ENCODE data around the gene TIGD1.

The TIGD1 gene

GRCh38 chr2:232550354-232551249 lies at the start of gene TIGD1, which contains the start of gene EIF4E2:
TIGD1 (minus strand) TSS chr2:232550557; CDS start chr2:232549882, 675 bp downstream.
EIF4E2 (plus strand) TSS chr2:232550689; CDS start chr2:232550725, 36 bp downstream.
- peak; percentile 96 for DNase-seq (ENCODE audit: low spot score)

DNA sequence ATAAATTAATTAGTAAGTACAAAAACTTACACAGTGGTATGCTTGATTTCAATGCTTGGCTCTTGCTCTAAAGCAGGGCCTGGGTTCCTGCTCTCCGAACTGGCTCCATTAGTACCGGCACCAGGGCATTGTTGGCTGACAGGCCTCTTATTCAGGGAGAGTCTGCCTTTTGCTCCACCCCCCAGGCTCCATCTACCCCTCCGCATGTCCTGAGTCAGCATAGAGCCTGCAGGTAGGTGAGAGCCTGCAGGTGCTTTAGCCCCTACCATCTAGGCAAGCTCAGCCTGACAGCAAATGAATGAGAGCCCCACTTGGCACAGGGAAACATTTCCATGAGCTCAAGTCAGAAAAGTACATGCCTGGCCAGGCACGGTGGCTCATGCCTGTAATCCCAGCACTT lies 47.9 kb upstream of the TIGD1 start:
- no peak for DNase-seq (ENCODE audit: low spot score)

GRCh38 chr2:232597362-232598079 lies 47.2 kb upstream of the TIGD1 start:
- DNase-seq (ENCODE audit: low spot score): no peak

DNA sequence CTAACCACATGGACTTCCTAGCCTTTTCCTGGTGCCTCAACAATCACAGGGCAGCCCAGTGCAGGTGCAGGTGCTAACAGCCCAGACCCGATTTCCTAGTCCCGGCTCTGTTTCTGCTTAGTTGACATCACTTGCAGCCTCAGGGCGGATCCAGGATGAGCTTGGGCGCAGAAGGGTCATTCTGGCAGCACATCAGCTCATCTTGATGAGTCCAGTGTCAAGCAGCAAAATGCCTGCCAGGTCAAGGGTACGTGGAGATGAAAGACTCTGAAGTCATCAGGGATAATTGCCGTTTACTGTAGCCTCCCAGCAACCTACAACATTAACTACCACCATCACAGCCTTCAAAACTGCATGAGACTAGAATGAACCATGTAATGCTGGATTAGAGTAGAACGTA lies 43.6 kb upstream of the TIGD1 start:
- no peak for DNase-seq (ENCODE audit: low spot score)

- DNase-seq (ENCODE audit: low spot score): no peak
Observed at GRCh38 chr2:232592772-232593395, 42.5 kb upstream of the TIGD1 start.

GRCh38 chr2:232588680-232589585 lies 38.6 kb upstream of the TIGD1 start:
- peak; percentile 72 for DNase-seq (ENCODE audit: low spot score)

GRCh38 chr2:232588031-232588430 lies 37.7 kb upstream of the TIGD1 start:
- no peak for DNase-seq (ENCODE audit: low spot score)

DNA sequence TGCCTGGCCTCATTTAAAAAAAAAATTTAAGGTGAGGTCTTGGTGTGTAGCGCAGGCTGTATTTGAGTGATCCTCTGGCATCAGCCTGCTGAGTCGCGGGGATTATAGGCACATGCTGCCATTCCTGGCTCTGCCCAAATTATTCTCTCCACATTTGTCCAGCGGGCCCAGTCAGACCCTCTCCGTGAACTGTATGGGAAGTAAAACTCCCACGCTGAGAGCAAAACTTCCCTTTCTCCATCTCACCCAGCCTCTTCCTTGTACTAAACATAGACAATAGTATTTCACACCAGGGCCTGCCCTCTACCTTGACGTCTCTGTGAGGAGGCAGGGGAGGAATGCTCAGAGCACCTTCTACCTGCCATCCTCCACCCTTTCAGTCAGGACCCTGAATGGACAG lies 37.2 kb upstream of the TIGD1 start:
- no peak for DNase-seq (ENCODE audit: low spot score)

DNA sequence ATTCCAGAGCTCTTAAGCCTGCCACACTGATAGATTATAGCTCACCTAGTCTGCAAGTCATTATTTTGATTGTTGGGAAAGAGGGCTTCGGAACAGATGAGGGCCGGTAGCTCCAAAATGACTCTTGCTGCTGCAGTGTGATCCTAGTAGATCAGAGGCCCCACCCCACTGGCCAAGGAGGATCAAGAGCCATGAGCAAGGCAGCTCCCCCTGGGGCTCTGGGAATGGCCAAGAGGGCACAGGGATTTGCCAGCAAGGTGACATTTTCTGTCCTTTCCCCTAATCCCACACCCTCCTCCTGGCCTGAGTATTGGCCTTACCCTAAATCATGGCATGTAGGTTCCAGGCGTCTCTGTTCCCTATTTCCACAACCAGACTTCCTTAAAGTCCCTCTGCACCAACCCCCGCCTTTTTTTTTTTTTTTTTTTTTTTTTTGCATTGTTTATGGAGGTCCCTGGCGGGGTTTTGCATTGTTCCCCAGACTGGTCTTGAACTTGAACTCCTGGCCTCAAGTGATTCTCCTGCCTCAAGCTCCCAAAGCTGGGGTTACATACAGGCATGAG lies 36.7 kb upstream of the TIGD1 start:
- DNase-seq (ENCODE audit: low spot score): no peak

DNA sequence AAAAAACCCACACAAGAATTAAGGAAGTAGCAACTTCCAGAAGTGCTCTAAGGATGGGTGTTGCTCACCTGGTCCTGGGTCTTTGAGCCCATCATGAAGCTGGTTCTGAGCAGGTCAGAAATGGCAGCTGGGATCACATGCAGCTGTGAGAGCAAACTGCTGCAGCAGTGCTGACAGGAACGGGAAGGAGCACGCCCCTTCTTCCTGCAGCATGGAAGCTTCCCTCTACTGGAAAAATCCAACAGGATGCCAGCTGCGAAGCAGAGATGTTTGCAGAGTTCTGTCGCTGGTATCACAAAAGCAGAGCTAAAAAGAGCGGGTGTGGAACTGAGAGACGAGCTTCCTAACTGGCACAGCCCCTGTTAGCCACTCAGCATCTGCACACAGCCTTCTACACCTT lies 33.9 kb upstream of the TIGD1 start:
- no peak for DNase-seq (ENCODE audit: low spot score)

DNA sequence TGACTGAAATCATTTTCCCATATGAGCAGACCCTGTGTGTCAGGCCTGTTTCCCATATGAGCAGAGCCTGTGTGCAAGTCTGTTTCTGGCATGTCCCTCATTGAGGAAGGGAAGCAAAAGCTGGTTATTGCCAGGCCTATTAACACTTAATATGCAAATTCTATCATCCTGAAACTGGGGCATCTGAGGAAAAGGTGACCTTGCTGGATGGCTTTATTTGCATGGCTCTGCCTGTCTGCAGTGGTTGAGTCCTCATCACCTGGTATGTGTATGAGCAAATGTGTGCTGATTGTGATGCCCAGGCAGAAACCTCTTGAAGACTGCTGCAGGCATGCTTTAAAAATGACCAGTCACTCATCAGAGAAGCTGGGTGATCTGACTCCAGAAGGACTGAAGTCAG lies 31.4 kb upstream of the TIGD1 start:
- no peak for DNase-seq (ENCODE audit: low spot score)

DNA sequence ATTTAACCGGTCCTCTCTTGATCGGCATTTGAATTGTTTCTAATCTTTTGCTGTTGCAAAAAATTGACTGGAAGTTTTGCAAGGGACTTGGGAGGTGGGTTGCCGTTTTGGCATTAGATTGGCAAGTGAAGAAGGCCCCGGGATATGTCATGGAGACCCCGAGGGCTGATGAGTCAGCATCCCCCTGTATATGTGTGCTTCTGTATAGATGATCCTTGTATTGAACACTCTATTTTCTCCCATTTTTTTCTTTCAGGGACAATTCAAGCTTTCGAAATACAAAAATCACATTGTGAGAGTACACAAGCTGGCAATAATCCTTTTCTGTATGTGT lies 30.3 kb upstream of the TIGD1 start:
- no peak for DNase-seq (ENCODE audit: low spot score)

GRCh38 chr2:232578626-232579025 lies 28.3 kb upstream of the TIGD1 start:
- no peak for DNase-seq (ENCODE audit: low spot score)

DNA sequence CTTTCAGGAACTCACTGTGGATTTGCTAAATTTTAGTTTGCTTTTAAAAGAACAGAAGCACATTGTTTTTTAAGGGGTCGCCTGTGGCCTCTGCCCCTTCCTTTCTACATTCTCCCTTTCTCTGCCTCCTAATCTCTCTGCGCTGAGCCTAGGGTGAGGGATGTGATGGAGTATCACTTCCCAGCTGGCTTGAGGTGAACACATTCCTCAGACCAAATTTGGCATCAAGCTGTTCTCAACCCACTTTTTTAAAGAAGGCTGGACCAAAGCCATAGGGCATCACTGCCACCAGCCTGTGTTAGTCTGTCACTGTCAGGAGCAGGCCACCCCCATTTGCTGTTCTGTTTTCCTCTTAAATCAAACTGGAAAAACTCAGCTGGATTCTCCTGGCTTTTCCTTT lies 27.5 kb upstream of the TIGD1 start:
- DNase-seq (ENCODE audit: low spot score): no peak

GRCh38 chr2:232576995-232577394 lies 26.6 kb upstream of the TIGD1 start:
- DNase-seq (ENCODE audit: low spot score): no peak

DNA sequence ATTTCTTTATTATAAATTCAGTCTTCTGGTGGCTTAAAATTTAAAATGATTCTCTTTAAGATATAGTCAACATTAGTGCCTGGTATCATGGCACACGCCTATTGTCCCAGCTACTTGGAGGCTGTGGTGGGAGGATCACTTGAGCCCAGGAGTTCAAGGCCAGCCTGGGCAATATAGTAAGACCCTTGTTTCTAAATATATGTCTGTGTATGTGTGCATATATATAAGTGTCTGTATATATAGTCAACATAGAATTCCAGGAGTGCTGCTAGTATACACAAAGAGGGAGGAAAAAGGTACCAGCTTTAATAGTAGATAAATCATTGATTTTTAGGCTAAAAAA lies 25.0 kb upstream of the TIGD1 start:
- DNase-seq (ENCODE audit: low spot score): no peak

DNA sequence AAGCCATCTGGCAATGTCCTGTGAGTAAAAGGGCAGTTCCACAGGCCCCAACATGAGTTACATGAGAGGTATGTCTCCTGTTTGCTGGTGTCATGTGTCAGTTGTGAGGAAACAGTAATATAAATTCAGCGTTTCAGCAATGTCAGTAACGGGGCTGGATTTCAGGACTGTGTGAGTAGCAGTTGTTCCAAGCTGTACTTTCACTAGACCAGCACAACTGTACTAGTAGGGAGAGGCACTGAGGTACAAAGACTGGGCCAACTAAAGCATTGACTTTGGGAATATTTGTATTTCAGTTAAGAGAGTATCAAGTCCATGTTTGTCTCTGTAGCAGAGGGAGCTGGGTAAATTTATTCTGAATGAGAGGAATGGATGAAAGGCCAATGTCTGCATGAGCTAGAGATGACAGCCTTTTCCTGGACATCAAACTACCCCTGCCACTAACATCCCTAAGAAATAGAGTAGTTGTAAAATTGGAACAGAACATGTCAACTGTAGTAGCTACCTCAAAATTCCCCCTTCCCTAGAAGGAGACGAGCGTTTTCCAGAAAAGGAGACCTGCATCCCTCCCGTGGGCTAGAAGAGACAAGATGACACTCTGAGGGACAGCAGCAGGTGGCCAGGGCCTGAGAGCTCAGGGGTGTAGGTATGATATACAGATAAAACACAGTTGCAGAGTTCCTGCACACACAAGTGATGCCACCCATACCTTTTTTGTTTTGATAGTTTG lies 24.5 kb upstream of the TIGD1 start:
- DNase-seq (ENCODE audit: low spot score): no peak

GRCh38 chr2:232573771-232574435 lies 23.5 kb upstream of the TIGD1 start:
- DNase-seq (ENCODE audit: low spot score): no peak

DNA sequence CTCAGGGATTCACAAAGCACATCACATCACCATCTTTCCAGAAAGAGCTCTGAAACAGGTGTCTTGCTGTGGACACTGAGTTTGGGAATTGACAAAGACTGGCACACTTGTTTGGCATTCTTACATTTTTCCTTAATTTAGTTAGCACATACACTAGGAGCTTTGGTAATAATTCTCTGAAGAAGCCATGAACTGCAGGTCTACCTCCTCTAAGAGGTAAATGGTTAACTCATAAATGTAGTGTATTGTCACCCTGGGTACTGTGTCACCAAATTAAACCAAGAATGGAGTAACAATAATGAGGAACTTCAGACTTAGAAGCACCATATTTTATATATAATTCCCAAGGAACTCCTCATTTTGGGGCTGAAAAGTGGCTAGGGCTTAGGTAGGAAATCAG lies 22.7 kb upstream of the TIGD1 start:
- DNase-seq (ENCODE audit: low spot score): no peak

GRCh38 chr2:232571026-232571474 lies 20.7 kb upstream of the TIGD1 start:
- DNase-seq (ENCODE audit: low spot score): no peak
